HCT116 (cell line): ENCODE data around the gene AGPAT2. TPM values are rescaled to one million over a fixed set of nuclear protein-coding genes. Genes with fewer than 3 reads are reported as not detected.

Experiments
- ATAC-seq: fragments of 200-7000 bp; cut with Tn5 transposase; 2 replicates; pipeline ENCODE4 v1.9.1; 2020; ENCODE audit warnings: mild to moderate bottlenecking, moderate library complexity
- BruUV-seq: library from RNA; stranded (reverse); fragments of 400-500 nt; replicated peaks from 2 replicates; lab custom pipeline; 2021; lab: Mats Ljungman, UMichigan
- CTCF ChIA-PET: fragments of 300-600 bp; sonication (Branson Sonifier 250); formaldehyde crosslinking; loops from one replicate; lab custom pipeline; 2021; ENCODE audit warnings: antibody characterized with exemption; lab: Charles Lee
- POLR2A ChIA-PET: fragments of 300-600, 350-600 bp; sonication (Branson Sonifier 250); formaldehyde crosslinking; loops from one replicate; lab custom pipeline; 2021; ENCODE audit warnings: antibody characterized with exemption; lab: Charles Lee
- RAD21 ChIA-PET, 2 experiments: fragments of 300-600 bp; sonication (Branson Sonifier 250); formaldehyde crosslinking; loops; one replicate each; lab custom pipeline; 2023; ENCODE audit warnings: low total read pairs in 2 of 2; ENCODE audit not compliant: uncharacterized antibody in 2 of 2, unreplicated experiment in 2 of 2, low non-redundant PET in 1 of 2; lab: Charles Lee
- DNase-seq: peaks from one replicate; pipeline ENCODE4 v3.0.0-alpha.2; 2010; ENCODE audit warnings: low read depth, low spot score
- H2AFZ ChIP-seq: fragments of 200-600 bp; shearing (Covaris generic), sonication (generic); 2 replicates; pipeline ENCODE4 v1.6.1; 2017; ENCODE audit warnings: low read depth, mixed run types, mixed read lengths, antibody characterized with exemption, low read length; ENCODE audit not compliant: poor library complexity, severe bottlenecking
- H3K27ac ChIP-seq: 2 replicates; pipeline ENCODE4 v1.5.1; 2012; ENCODE audit warnings: low read depth, low read length
- H3K27me3 ChIP-seq: fragments of 200-600 bp; sonication (generic); 2 replicates; pipeline ENCODE4 v1.6.1; 2016; ENCODE audit warnings: mixed run types, low read length, mixed read lengths; ENCODE audit not compliant: insufficient read depth
- H3K36me3 ChIP-seq, 2 experiments: fragments of 200-500 bp in 1 of 2; fragments of 200-600 bp in 1 of 2; sonication (Bioruptor generic) in 1 of 2; sonication (generic) in 1 of 2; 2 replicates each; pipeline versions ENCODE4 v1.5.1 to v1.6.1; 2014 to 2016; ENCODE audit warnings: low read length in 2 of 2, inconsistent platforms in 1 of 2, mixed read lengths in 1 of 2, mixed run types in 1 of 2; ENCODE audit not compliant: insufficient read depth in 2 of 2, control insufficient read depth in 1 of 2
- H3K4me1 ChIP-seq, 2 experiments: fragments of 200-600 bp in 1 of 2; sonication (generic) in 1 of 2; 2 replicates each; pipeline versions ENCODE4 v1.5.1 to v1.6.1; 2012 to 2017; ENCODE audit warnings: low read length in 2 of 2, inconsistent platforms in 1 of 2, mild to moderate bottlenecking in 1 of 2, mixed read lengths in 1 of 2, mixed run types in 1 of 2, moderate library complexity in 1 of 2; ENCODE audit not compliant: insufficient read depth in 2 of 2, control insufficient read depth in 1 of 2
- H3K4me2 ChIP-seq: fragments of 200-600 bp; sonication (generic); 2 replicates; pipeline ENCODE4 v1.6.1; 2017; ENCODE audit warnings: mixed run types, low read length, mixed read lengths
- H3K4me3 ChIP-seq, 2 experiments: fragments of 200-600 bp in 1 of 2; sonication (generic) in 1 of 2; replicated peaks in 1 of 2; 2 replicates each; pipeline ENCODE4 v1.5.1; 2011 to 2016; ENCODE audit warnings: low read length in 2 of 2, control low read depth in 1 of 2, low read depth in 1 of 2, mild to moderate bottlenecking in 1 of 2, mixed read lengths in 1 of 2, mixed run types in 1 of 2
- H3K79me2 ChIP-seq: fragments of 200-600 bp; sonication (generic); 2 replicates; pipeline ENCODE4 v1.6.1; 2017; ENCODE audit warnings: mild to moderate bottlenecking, mixed run types, low read length, moderate library complexity, mixed read lengths; ENCODE audit not compliant: insufficient read depth
- H3K9ac ChIP-seq: fragments of 200-600 bp; sonication (generic); 2 replicates; pipeline ENCODE4 v1.6.1; 2016; ENCODE audit warnings: low read length, mixed read lengths
- H3K9me2 ChIP-seq: fragments of 200-600 bp; sonication (generic), shearing (Covaris generic); 2 replicates; pipeline ENCODE4 v1.6.1; 2017; ENCODE audit warnings: mixed run types, mild to moderate bottlenecking, moderate library complexity; ENCODE audit not compliant: insufficient read depth
- H3K9me3 ChIP-seq, 2 experiments: fragments of 200-500 bp in 1 of 2; fragments of 200-600 bp in 1 of 2; sonication (Bioruptor generic) in 1 of 2; sonication (generic) in 1 of 2; 2 replicates each; pipeline ENCODE4 v1.6.1; 2014 to 2017; ENCODE audit warnings: low read length in 2 of 2, mixed read lengths in 2 of 2, inconsistent platforms in 1 of 2, low read depth in 1 of 2, mild to moderate bottlenecking in 1 of 2, mixed run types in 1 of 2, moderate library complexity in 1 of 2; ENCODE audit not compliant: control insufficient read depth in 1 of 2, insufficient read depth in 1 of 2
- H4K20me1 ChIP-seq: fragments of 200-600 bp; sonication (generic), shearing (Covaris generic); 2 replicates; pipeline ENCODE4 v1.6.1; 2017; ENCODE audit warnings: mixed run types, mild to moderate bottlenecking, moderate library complexity; ENCODE audit not compliant: insufficient read depth
- CTCF ChIP-seq, 3 experiments: fragments of 200-600 bp in 1 of 3; sonication (generic) in 1 of 3; IDR thresholded peaks in 2 of 3; conservative IDR thresholded peaks in 1 of 3; 2 replicates each; pipeline ENCODE4 v1.5.1; 2012 to 2017; ENCODE audit warnings: low read depth in 2 of 3, low read length in 2 of 3, antibody characterized with exemption in 1 of 3, borderline replicate concordance in 1 of 3, control low read depth in 1 of 3, mild to moderate bottlenecking in 1 of 3, mixed read lengths in 1 of 3, mixed run types in 1 of 3, moderate library complexity in 1 of 3; ENCODE audit not compliant: insufficient read depth in 1 of 3
- ZFX ChIP-seq: fragments of 450-650 bp; IDR thresholded peaks from 2 replicates; pipeline ENCODE4 v1.6.1; 2017
- intact Hi-C: fragments of 100-400 bp; cut with micrococcal nuclease; formaldehyde crosslinking; loops from 2 replicates; pipeline ENCODE4 v1.10.0; 2022
- total RNA-seq: library from RNA; stranded (reverse); gene quantifications from one replicate; pipeline ENCODE4 v1.2.1, GENCODE V29; 2021; ENCODE audit not compliant: unreplicated experiment

AGPAT2 gene
- total RNA-seq, 1 experiment from 2014 or later = 86.0 TPM

GRCh38 chr9:136712690-136713544, 25.7 kb upstream of the AGPAT2 start:
- no peak for DNase-seq
- ChIA-PET POLR2A (interaction anchor here (1.7 kb wide), 1 partner anchor 15 kb away, joined by 4 read pairs; no protein-coding TSS in a partner anchor), CTCF (interaction anchor here (1.4 kb wide), 1 partner anchor 16 kb away, joined by 3 read pairs; no protein-coding TSS in a partner anchor), RAD21 (no interaction called here)
- H3K9ac ChIP-seq = peak overlapping the region; percentile 69
- H4K20me1 ChIP-seq = no peaks in the 10 kb centered on the region
- TSS peak; percentile 45 for BruUV-seq
- no peaks in the 10 kb centered on the region; a peak in 1 of 4 replicates for H3K36me3 ChIP-seq
- no peaks in the 10 kb centered on the region for H3K9me2 ChIP-seq
- no peak; the same call in 1 of the 2 replicates for ATAC-seq
- H2AFZ ChIP-seq = no peak overlapping the region
- TF ChIP-seq CTCF (IDR thresholded peaks at IDR 0.05 in 2 of 3, conservative IDR thresholded peaks at IDR 0.05 in 1 of 3; ENCODE audit: borderline replicate concordance in 1 of 3, insufficient read depth in 1 of 3, low read depth in 2 of 3, low read length in 2 of 3) (no peak), ZFX (peak; percentile 46; the same call in 1 of the 2 replicates)
- no peaks in the 10 kb centered on the region for H3K9me3 ChIP-seq
- peak overlapping the region; percentile 78 for H3K4me2 ChIP-seq
- H3K4me1 ChIP-seq = peaks cover 15 to 27% of the 10 kb centered on the region in 2 experiments
- H3K27me3 ChIP-seq = no peaks in the 10 kb centered on the region
- H3K4me3 ChIP-seq = peak overlapping the region; percentile 56 to 64
- intact Hi-C loops = no loop called here
- peak overlapping the region; percentile 64; the same call in 1 of the 2 replicates for H3K27ac ChIP-seq
- H3K79me2 ChIP-seq = no peaks in the 10 kb centered on the region; the same call in 1 of the 2 replicates
